ENCODE measurements around the gene ARRDC5. TPM values are rescaled to one million over a fixed set of nuclear protein-coding genes. Genes with fewer than 3 reads are reported as not detected.

ARRDC5 gene
- total and polyA plus RNA-seq, 2 of the 13 experiments (the other 11 are each of a cell fraction or from before 2014, with no cell fraction given) = not detected

- no peak for TF ChIP-seq IKZF4 (CRISPR knock-in tag; IDR thresholded peaks at IDR 0.05; ENCODE audit: borderline replicate concordance, low read depth, not compliant biosample characterization)
- peak; percentile 86 for TF ChIP-seq SALL1 (CRISPR knock-in tag; IDR thresholded peaks at IDR 0.05)
- TF ChIP-seq ZBTB40 (IDR thresholded peaks at IDR 0.05) = no peak
- TF ChIP-seq ZBTB40 (CRISPR knock-in tag; IDR thresholded peaks at IDR 0.05) = no peak
- TF ChIP-seq JUN (CRISPR knock-in tag; IDR thresholded peaks at IDR 0.05) = 0 out of 2 replicates have a peak, but pooled peaks have one; percentile 37
- TF ChIP-seq ETV5 (CRISPR knock-in tag; IDR thresholded peaks at IDR 0.05; ENCODE audit: borderline replicate concordance) = peak; percentile 51; the same call in 1 of the 2 replicates
- peak; percentile 99 for TF ChIP-seq ZMYM3 (CRISPR knock-in tag; IDR thresholded peaks at IDR 0.05)
- TF ChIP-seq GATA4 (IDR thresholded peaks at IDR 0.05; ENCODE audit: borderline replicate concordance, low read depth) = no peak
- no peak for TF ChIP-seq RFX5 (IDR thresholded peaks at IDR 0.05; ENCODE audit: low read depth, low read length)
- peak; percentile 64 for TF ChIP-seq RXRB (CRISPR knock-in tag; IDR thresholded peaks at IDR 0.05; ENCODE audit: borderline replicate concordance)
- TF ChIP-seq KDM4B (CRISPR knock-in tag; IDR thresholded peaks at IDR 0.05) = no peak
- TF ChIP-seq HOXA7 (CRISPR knock-in tag; IDR thresholded peaks at IDR 0.05) = no peak
- no peak for TF ChIP-seq MTERF4 (CRISPR knock-in tag; IDR thresholded peaks at IDR 0.05)
- 0 out of 2 replicates have a peak, but pooled peaks have one; percentile 52 for TF ChIP-seq ZBTB37 (CRISPR knock-in tag; IDR thresholded peaks at IDR 0.05)
- no peak for TF ChIP-seq ZNF30 (CRISPR knock-in tag; IDR thresholded peaks at IDR 0.05)
- TF ChIP-seq JDP2 (CRISPR knock-in tag; IDR thresholded peaks at IDR 0.05; ENCODE audit: borderline replicate concordance) = no peak
- TF ChIP-seq CREBL2 (CRISPR knock-in tag; IDR thresholded peaks at IDR 0.05; ENCODE audit: borderline replicate concordance) = no peak
- TF ChIP-seq SPEN (CRISPR knock-in tag; IDR thresholded peaks at IDR 0.05; ENCODE audit: low read depth) = no peak
- 0 out of 2 replicates have a peak, but pooled peaks have one; percentile 17 for TF ChIP-seq NR2F6 (IDR thresholded peaks at IDR 0.05)
- TF ChIP-seq NR2F6 (CRISPR knock-in tag; IDR thresholded peaks at IDR 0.05) = 0 out of 2 replicates have a peak, but pooled peaks have one; percentile 15
- TF ChIP-seq MIER3 (CRISPR knock-in tag; IDR thresholded peaks at IDR 0.05; ENCODE audit: borderline replicate concordance) = peak; percentile 64; the same call in 1 of the 2 replicates
Observed at GRCh38 chr19:4904481-4904880, 1.8 kb upstream of the ARRDC5 start (continued).
